ENCODE results near the gene IPO8. TPM values are rescaled to one million over a fixed set of nuclear protein-coding genes. Genes with fewer than 3 reads are reported as not detected.

IPO8 gene
- total RNA-seq, 1 experiment from 2014 or later = 48.0 TPM

DNA sequence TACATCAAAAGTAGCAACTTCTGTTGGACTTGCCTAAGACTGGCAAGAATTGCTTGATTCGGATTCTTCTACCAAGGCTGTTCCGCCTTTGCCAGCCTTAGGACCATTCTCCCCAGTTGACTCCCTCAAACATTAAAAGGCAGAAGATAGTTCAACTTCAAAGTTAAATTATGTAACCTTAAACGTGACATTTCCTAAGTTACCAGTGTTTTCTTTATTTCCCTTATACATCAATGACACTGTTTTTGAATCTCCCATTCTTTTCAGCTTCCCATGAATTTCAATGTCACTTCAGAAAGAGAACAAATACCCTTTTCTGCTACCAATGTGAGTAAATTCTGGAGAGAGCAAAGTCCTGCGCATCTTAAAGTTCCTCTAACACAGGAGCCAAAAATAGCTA is 33.9 kb upstream of the IPO8 start:
- no peak overlapping the region for H3K4me2 ChIP-seq (ENCODE audit: insufficient read depth, insufficient read length, low read length)
- H3K79me1 ChIP-seq (ENCODE audit: insufficient read depth, low read depth, low read length, poor library complexity, severe bottlenecking) = no peaks in the 10 kb centered on the region
- H3K9ac ChIP-seq (ENCODE audit: extremely low read depth, insufficient read length, low read length) = no peak overlapping the region
- H3T11ph ChIP-seq (ENCODE audit: low read length) = no peak overlapping the region
- no peak overlapping the region for H2BK15ac ChIP-seq (ENCODE audit: low read depth, low read length)
- Mint-ChIP-seq H3K4me1 (no peaks in the 10 kb centered on the region), H3K27ac (no peak overlapping the region), H3K4me3 (no peak overlapping the region), H3K36me3 (ENCODE audit: insufficient read depth in 1 of 3, low read depth in 3 of 3) (peaks cover 13 to 89% (median 22%) of the 10 kb centered on the region in 3 experiments; a peak in 6 of 7 replicates), H3K27me3 (ENCODE audit: low read depth) (no peaks in the 10 kb centered on the region), H3K9me3 (no peaks in the 10 kb centered on the region)
- no peak overlapping the region for H3K4ac ChIP-seq (ENCODE audit: low read depth, low read length)
- H3K18ac ChIP-seq (ENCODE audit: insufficient read length, low read depth, low read length) = no peak overlapping the region
- H4K8ac ChIP-seq (replicated peaks; ENCODE audit: insufficient read length, low read depth, low read length) = no peak overlapping the region
- no peak overlapping the region for H2AK5ac ChIP-seq (ENCODE audit: insufficient read length, low read length)
- no peaks in the 10 kb centered on the region for H4K20me1 ChIP-seq (ENCODE audit: control insufficient read depth, insufficient read depth, insufficient read length)
- no peak overlapping the region for H3K56ac ChIP-seq (ENCODE audit: insufficient read length, low read depth, low read length)
- H2BK5ac ChIP-seq (ENCODE audit: insufficient read length, low read length) = no peak overlapping the region
- no peak overlapping the region for H4K91ac ChIP-seq (ENCODE audit: insufficient read length, low read depth, low read length)
- H3K23me2 ChIP-seq (ENCODE audit: insufficient read length, low read depth, low read length, poor library complexity, severe bottlenecking) = no peaks in the 10 kb centered on the region
- no peak overlapping the region for H3K14ac ChIP-seq (ENCODE audit: insufficient read depth, low read length)
- no peaks in the 10 kb centered on the region for H3K4me1 ChIP-seq (ENCODE audit: insufficient read depth, low read length)
- WGBS (ENCODE audit: extremely low coverage, insufficient read length, low lambda C conversion rate) = no CpG with 5 or more reads among the region's 4 CpGs
- H2BK20ac ChIP-seq (ENCODE audit: low read depth, low read length, poor library complexity, severe bottlenecking) = no peak overlapping the region
- no peak overlapping the region for H2BK12ac ChIP-seq (ENCODE audit: insufficient read length, low read depth, low read length)
- no peak overlapping the region for H2BK120ac ChIP-seq (ENCODE audit: low read depth, low read length, poor library complexity, severe bottlenecking)
- H3K23ac ChIP-seq (ENCODE audit: insufficient read length, low read depth, low read length) = no peak overlapping the region
- no peak overlapping the region for H3K27ac ChIP-seq (ENCODE audit: insufficient read length, low read depth, low read length)
- TF ChIP-seq, protein P1, sequence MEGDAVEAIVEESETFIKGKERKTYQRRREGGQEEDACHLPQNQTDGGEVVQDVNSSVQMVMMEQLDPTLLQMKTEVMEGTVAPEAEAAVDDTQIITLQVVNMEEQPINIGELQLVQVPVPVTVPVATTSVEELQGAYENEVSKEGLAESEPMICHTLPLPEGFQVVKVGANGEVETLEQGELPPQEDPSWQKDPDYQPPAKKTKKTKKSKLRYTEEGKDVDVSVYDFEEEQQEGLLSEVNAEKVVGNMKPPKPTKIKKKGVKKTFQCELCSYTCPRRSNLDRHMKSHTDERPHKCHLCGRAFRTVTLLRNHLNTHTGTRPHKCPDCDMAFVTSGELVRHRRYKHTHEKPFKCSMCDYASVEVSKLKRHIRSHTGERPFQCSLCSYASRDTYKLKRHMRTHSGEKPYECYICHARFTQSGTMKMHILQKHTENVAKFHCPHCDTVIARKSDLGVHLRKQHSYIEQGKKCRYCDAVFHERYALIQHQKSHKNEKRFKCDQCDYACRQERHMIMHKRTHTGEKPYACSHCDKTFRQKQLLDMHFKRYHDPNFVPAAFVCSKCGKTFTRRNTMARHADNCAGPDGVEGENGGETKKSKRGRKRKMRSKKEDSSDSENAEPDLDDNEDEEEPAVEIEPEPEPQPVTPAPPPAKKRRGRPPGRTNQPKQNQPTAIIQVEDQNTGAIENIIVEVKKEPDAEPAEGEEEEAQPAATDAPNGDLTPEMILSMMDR (conservative IDR thresholded peaks at IDR 0.05) = no peak
- H3K9me3 ChIP-seq (ENCODE audit: control insufficient read depth, low read depth, low read length) = no peaks in the 10 kb centered on the region
- no peaks in the 10 kb centered on the region for H3K27me3 ChIP-seq (ENCODE audit: insufficient read depth, low read length)
- no peak overlapping the region for H4K5ac ChIP-seq (ENCODE audit: insufficient read length, low read depth, low read length)
- no peak for DNase-seq
- no peaks in the 10 kb centered on the region for H3K79me2 ChIP-seq (ENCODE audit: insufficient read depth, low read length)
- H2AFZ ChIP-seq (ENCODE audit: low read length) = no peak overlapping the region

All from H9 (cell line).